ENCODE measurements around the gene TPSB2.
"Not testable (repeated sequence)": the region's sequence is repeated elsewhere in the genome, so short reads cannot be mapped to it uniquely, and the experiment has no call there.

GRCh38 chr16:1225728-1226311, 4.2 kb downstream of the TPSB2 start:
- TF ChIP-seq EZH2 (IDR thresholded peaks at IDR 0.05; ENCODE audit: insufficient read depth, poor library complexity, severe bottlenecking); EZH2phosphoT487 (IDR thresholded peaks at IDR 0.05; ENCODE audit: insufficient read depth, low read depth): not testable (repeated sequence)

All from GM23248 (cell line).